ENCODE data around the gene CPPED1.

Gene CPPED1

DNA sequence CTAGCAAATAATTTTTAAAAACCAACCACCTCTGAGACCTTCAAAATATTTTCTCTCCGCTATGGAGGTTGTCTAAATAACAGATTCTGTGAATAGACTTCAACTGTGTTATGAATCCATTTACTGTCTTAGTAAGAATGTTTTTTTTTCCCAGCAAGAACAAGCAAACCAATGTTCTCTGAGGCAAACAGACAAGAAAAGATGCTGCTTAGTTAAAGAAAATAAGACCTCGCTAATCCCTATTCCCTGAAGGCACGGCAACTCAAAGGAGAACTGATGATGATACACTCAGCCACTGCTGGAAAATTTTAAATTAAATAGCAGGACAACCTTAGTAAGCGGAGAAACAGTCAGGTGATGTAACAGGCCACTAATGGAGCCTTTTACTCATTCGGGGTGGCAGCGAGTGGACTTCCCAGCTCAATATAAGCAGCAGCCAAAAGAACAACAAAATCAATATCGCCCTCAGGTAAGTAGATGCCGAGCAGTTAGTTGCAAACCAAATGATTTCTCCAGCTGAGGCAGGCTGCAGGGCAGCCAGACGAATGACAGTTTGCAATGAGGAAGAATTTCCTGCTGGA, 81.8 kb downstream of the CPPED1 start:
- H3K4me3 ChIP-seq (ENCODE audit: low read depth, low read length): no peak overlapping the region
- TF ChIP-seq, protein P1, sequence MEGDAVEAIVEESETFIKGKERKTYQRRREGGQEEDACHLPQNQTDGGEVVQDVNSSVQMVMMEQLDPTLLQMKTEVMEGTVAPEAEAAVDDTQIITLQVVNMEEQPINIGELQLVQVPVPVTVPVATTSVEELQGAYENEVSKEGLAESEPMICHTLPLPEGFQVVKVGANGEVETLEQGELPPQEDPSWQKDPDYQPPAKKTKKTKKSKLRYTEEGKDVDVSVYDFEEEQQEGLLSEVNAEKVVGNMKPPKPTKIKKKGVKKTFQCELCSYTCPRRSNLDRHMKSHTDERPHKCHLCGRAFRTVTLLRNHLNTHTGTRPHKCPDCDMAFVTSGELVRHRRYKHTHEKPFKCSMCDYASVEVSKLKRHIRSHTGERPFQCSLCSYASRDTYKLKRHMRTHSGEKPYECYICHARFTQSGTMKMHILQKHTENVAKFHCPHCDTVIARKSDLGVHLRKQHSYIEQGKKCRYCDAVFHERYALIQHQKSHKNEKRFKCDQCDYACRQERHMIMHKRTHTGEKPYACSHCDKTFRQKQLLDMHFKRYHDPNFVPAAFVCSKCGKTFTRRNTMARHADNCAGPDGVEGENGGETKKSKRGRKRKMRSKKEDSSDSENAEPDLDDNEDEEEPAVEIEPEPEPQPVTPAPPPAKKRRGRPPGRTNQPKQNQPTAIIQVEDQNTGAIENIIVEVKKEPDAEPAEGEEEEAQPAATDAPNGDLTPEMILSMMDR (IDR thresholded peaks at IDR 0.05; ENCODE audit: insufficient read depth, low read depth, low read length, missing control alignments): no peak
- no peak for DNase-seq (ENCODE audit: low read depth)

DNA sequence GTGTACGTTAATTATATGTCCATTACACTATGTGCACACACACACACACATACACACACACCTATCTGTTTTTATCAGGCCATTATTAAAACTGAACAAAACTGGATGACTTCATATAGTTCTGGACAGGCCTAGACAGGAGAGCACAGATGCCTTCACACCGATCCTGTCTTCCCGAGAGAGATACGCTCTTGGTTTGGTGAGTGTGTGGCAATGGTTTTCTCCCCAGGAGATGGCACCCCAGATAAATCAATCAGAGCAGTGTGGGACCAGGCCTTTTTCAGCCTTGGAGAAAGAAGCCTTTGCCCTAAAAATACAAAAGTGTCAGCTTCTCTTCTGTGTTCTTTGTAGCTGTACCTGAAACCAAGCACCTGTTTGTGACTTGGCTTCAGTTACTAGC, 83.7 kb downstream of the CPPED1 start:
- no peak overlapping the region for H3K4me3 ChIP-seq (ENCODE audit: low read depth, low read length)
- no peak for DNase-seq (ENCODE audit: low read depth)
- TF ChIP-seq, protein P1 (IDR thresholded peaks at IDR 0.05; ENCODE audit: insufficient read depth, low read depth, low read length, missing control alignments): no peak

DNA sequence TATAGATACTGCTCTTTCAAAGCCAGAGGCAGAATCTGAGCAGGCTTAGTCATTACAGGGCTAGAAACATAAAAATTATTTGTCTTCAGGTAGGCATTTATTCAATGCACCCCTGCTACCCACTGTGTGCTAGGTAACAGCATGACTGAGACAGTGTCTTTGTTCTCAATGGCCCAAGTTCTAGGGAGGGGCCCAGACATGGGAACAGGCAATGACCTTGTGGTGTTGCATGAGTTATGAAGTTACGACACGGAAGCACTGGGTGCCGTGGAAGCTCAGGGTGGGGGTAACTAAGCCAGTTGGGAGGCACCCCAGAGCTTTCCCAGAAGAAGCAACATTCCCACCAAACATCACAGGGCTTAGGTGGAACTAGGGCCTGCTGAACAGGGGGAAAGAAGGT, 87.0 kb downstream of the CPPED1 start:
- TF ChIP-seq, protein P1 (IDR thresholded peaks at IDR 0.05; ENCODE audit: insufficient read depth, low read depth, low read length, missing control alignments): no peak
- DNase-seq (ENCODE audit: low read depth): no peak
- no peak overlapping the region for H3K4me3 ChIP-seq (ENCODE audit: low read depth, low read length)

DNA sequence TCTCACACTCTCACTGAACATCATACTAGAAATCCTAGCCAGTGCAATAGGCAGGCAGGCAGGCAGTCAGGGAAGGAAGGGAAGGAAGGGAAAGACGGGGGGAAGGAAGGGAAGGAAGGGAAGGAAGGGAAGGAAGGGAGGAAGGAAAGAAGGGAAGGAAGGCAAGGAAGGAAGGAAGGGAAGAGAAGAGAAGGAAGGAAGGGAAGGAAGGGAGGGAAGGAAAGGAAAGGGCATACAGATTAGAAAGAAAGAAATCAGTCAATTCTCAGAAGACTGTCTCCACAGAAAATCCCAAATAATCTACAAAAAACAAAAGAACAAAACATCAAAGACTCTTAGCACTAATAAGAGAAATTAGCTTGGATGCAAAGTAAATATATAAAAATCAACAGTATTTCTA, 93.9 kb downstream of the CPPED1 start:
- H3K4me3 ChIP-seq (ENCODE audit: low read depth, low read length): no peak overlapping the region
- TF ChIP-seq, protein P1 (IDR thresholded peaks at IDR 0.05; ENCODE audit: insufficient read depth, low read depth, low read length, missing control alignments): no peak
- DNase-seq (ENCODE audit: low read depth): no peak

DNA sequence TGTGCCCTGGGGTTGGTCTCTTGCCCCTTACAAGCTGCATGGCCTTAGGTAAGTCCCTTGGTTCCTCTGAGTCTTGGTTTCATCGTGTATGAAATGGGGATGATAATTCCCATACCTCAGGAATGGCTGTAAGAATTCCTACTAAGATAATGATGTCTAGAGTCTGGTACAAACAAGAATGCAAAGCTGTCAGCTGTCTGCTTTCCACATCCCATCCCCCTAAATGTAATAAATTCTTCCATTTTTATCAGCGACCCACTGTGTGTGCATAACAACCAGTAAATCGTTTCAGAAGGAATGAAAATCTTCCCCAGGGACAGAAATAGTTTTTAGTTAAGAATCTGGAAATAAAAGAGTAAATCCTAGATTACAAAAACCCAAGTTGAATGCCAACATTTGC, 95.4 kb downstream of the CPPED1 start:
- H3K4me3 ChIP-seq (ENCODE audit: low read depth, low read length): no peak overlapping the region
- TF ChIP-seq, protein P1 (IDR thresholded peaks at IDR 0.05; ENCODE audit: insufficient read depth, low read depth, low read length, missing control alignments): no peak
- no peak for DNase-seq (ENCODE audit: low read depth)

DNA sequence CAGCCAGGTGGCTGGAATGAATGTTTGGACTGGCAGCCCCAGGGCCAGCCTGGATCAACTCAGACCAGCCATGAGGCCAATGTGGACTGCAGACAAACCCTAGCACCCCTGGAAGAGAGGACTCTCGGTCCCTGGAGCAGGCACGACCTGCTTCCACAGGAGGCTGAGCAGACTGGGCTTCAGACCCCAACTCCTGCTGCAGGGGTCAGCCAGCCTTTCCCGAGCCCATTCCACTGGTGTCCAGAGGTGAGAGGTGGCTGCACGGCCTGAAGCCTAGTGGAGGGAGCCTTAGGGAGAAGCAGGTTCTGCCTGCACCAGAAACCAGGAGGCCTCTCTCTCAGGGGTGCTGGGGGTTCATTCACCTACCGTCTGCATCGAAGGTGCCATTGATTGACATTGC, 97.1 kb downstream of the CPPED1 start:
- TF ChIP-seq, protein P1 (IDR thresholded peaks at IDR 0.05; ENCODE audit: insufficient read depth, low read depth, low read length, missing control alignments): no peak
- no peak overlapping the region for H3K4me3 ChIP-seq (ENCODE audit: low read depth, low read length)
- no peak for DNase-seq (ENCODE audit: low read depth)

DNA sequence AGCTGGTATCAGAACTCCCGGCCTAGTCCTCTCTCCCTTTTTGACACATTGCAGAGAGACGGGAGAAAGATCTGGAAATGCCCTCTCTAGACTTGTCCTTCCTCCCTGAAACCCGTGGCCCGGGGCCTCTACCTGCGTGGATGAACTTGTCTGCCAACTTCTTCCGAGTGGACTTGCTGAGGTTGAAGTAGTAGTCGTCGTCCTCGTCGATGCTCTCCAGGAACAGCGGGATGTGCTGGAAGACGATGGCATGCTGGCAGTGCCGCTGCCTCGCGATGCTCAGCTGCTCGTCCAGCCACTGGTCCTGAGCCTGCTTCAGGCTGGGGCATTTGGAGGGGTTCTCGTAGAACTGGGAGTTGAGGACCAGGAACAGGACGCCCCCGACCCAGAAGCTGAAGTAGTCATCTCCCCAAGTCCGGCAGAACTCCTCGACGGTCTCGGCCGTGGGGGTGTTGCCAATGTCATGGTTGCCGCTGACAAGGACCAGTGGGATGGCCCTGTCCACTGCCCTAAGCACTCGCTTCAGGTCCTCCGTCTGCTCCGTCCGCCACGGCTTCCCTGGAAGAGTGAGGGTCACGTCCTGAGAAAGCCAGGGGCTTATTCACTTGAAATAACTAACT, 99.1 kb downstream of the CPPED1 start:
- TF ChIP-seq, protein P1 (IDR thresholded peaks at IDR 0.05; ENCODE audit: insufficient read depth, low read depth, low read length, missing control alignments): no peak
- H3K4me3 ChIP-seq (ENCODE audit: low read depth, low read length): no peak overlapping the region
- no peak for DNase-seq (ENCODE audit: low read depth)
